UCSD-AML1 (cell line): ENCODE results near the gene STAT4.
A peak's percentile ranks its signal among the peaks of the same experiment; 100 is the strongest.

Experiments
- DNase-seq: peaks from one replicate; lab custom pipeline; 2025; ENCODE audit not compliant: unreplicated experiment; lab: John Stamatoyannopoulos, UW

Gene STAT4

DNA sequence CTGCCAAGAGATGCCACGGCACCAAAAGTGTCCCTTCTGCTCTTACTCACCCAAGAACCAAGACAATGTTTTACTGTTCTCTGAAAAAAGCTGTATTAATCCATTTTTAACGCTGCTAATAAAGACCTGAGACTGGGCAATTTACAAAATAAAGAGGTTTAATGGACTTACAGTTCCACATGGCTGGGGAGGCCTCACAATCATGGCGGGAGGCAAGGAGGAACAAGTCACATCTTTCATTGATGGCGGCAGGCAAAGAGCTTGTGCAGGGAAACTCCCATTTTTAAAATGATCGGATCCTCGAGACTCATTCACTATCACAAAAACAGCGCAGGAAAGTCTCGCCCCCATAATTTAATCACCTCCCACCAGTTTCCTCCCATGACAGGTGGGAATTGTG lies 135.0 kb downstream of the STAT4 start:
- DNase-seq, result no peak

DNA sequence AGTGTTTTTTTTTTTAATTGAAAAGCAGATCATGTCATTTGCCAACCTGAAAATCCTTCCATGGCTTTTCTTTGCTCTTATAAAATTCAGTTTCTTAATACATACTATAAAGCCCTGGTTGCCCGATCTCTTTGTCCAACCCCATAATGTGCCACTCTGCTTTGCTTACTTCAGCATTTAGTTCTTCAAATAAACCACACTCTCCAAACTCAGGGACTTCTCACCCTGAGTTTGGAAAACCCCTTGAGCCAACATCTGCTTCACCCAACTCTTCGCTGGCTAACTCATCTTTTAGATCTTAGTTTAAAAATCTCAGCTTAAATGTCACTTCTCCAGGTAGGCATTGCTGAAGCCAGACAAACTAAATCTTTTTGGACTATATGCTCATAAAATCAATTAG lies 135.6 kb downstream of the STAT4 start:
- DNase-seq, result no peak

DNA sequence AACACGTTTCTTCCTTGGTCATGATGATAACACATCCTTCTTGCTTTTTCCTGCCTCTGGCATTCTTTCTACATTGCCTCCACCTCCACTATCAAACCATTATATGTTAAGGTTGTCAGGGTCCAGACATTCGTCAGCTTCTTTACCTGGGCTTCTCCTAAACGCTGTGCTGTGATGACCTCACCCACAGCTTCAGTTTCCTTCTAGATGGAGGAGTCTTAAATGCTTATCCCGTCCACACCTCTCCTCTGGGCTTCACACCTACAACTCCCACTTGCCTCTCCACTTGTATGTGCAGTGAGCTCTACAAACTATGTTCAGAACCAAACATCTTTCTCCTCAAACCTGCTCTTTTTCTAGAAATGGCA lies 136.2 kb downstream of the STAT4 start:
- no peak for DNase-seq

DNA sequence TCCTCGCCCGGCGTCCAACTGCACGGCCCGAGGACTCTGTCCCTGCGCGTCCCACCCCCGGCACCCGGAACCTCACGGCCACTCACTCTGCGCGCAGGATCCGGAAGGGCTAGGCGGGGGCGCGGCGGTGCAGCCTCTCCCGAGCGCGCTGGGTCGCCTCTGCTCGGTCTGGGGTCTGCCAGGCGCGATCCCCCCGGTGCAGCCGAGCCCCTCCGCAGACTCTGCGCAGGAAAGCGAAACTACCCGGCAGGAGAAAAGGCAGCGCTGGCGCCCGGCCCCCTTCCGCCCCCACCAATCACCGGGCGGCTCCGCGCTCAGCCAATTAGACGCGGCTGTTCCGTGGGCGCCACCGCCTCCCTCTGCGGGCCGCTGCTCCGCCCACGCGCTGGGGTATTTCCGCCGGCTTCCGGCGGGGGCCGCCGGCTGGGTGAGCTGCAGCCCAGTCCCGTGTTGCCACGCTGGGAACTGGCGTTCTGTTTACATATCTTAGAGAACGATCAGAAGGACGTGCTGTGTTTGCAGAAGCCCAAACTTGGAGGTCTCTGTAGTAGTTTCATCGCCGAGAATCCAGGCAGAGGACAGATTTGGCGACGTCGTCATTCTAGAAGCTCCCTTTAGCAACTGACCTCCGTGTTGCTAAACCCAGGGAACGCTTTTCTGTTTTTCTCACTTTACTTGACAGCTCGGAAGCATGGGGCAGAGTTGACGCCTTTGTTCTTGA lies 136.7 kb downstream of the STAT4 start, which contains the start of gene STAT1:
Gene STAT1 (minus strand): TSS at position 240 of the 721 bp plus-strand sequence. CDS start 4,168 bp downstream, outside the sequence.
- peak; percentile 97 for DNase-seq

DNA sequence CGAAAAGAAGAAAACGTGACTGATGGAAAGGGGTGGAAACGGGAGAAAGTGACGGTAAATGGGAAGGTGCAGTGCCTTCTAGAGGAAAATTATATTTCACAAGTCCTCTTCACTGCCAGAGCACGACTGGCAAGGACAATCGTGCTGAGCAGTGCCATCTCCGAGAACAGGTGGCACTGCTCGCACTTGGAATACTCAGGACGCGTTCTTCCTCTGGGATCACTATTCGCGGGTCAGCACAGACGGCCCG lies 137.2 kb downstream of the STAT4 start:
- DNase-seq, result no peak

DNA sequence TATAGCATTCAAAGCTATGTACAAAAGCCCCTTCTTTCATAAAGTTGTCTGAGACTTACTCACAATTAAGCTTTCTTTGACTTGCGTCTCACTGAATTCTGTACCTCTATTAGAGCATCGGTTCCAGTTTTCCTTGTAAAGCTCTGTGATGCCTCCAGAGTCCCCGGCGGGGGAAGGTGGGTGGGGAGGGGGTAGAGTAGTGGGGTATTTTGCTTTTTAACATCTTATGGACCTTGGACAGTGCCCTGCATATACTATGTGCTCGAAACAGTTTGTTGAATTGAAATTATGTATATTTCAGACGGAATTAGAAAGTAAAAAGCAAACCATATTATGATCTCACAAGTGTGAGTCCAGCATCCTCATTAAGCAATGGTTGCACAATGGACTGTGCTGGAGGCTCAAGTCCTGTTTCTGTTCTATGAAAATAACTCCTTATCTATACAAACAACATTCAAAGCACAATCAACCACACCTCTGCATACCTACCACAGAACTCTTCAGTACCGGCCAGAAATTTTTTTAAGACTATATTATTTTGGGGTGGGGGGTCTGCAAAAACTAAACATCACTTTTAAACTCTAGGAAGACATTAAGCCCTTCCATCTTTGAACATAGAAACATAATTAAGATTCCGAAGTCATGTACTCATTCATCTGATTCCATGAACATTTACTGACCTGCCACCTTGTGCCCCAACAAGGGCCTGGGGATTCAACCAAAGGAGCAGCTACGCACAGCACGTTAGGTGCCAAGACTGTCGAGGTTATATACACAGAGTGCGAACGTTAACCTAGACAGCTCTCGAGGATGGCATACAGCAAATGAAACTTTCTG lies 137.7 kb downstream of the STAT4 start:
- no peak for DNase-seq

DNA sequence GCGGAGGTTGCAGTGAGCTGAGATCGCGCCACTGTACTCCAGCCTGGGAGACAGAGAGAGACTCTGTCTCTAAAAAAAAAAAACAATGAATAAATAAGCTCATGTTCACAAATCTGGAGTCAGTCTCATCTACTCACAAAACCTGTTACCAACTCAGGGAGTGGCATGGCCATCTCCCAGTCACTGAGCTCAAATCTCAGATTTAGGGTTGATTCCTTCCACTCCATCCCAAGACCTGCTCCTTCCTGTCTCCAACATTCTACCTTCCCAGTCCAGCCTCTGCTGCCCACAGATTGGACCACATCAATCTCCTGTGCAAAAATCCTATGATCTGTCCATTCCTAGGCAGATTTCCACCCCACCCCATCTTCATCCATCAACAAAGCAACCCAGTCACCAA lies 138.4 kb downstream of the STAT4 start:
- no peak for DNase-seq

DNA sequence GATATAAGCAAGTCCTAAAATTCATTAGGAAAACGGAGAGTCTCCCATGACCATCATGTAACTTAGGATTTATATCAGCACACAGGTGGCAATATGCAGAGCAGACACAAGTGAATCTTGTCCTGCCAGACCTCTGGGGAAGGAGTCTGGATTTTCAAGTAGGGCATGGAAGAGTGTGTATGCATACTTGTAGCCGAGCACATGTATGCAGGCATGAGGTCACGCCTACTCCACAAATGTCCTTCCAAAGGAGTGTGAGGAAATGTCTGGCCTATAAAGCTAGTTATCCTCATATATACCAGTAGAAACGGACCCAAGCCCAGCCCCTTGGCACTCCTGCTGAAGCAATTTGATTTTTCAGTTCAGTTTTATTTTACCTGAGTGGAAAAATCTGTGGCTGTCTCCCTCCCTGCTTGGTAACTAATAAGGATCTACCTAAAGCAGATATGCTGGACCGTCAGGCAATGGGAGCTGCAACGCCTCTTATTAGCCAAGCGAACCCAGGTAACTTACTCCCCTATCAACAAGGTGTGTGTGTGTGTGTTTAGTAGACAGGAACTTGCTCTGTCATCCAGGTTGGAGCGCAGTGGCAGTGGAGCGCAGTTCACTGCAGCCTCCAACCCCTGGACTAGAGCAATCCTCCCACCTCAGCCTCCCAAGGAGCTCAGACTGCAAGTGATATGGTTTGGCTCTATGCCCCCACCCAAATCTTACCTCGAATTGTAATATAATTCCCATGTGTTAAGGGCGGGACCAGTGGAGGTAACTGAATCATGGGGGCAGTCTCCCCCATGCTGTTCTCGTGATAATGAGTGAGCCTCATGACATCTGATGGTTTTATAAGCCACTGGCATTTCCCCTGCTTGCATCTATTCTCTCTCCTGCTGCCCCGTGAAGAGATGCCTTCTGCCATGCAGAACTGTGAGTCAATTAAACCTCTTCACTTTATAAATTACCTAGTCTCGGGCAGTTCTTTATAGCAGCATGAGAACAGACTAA lies 139.6 kb downstream of the STAT4 start:
- DNase-seq, result no peak

DNA sequence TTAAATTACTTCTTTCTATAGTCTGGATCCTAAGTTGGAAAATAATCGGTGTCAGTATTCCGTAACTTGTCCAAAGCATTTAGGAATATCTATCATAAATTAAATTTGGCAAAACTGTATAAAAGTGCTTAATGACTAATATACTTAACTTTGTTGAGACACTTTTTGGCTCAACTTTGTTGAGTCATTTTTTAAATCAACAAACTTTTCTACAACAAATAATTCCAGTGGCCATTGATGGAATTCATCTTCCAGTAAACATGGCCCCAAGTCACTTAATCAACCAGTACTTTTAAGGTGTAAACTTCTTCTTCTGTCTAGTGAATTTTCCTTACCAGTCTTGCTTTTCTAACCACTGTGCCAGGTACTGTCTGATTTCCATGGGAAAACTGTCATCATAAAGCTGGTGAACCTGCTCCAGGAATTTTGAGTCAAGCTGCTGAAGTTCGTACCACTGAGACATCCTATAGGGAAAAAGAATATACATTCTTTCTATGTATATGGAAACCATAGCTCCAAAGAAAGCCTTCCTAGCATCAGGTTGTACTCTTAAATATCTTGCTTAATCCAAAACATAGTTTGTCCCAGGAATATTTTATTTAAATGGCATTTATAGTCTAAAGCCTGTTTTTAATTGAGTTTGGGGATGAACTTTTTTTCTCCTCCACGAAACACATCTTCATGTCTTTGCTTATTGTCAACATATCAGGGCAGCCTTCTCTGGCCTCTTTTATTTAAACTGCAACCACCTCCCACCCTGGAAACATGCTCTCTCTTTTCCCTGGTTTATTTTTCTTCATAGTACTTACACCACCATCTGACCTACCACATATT lies 141.0 kb downstream of the STAT4 start:
- DNase-seq, result no peak

DNA sequence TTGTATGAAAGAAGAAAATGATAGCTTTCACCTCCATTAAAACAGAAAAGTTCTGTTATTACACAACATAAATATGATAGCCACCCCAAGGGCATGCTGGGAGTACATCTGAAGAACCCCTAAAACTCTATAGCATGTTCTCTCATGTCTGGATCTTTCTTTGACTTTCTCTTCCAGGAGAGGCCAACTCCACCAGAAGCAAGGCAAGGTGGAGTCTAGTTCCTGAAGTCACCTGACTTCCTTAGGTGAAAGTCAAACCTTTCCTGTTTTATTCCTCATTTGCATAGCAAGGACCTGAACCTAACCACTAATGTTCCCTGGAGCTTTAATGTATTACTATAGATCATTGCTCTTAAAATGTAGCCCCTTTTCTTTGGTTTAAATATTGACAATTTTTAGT lies 142.5 kb downstream of the STAT4 start:
- no peak for DNase-seq

DNA sequence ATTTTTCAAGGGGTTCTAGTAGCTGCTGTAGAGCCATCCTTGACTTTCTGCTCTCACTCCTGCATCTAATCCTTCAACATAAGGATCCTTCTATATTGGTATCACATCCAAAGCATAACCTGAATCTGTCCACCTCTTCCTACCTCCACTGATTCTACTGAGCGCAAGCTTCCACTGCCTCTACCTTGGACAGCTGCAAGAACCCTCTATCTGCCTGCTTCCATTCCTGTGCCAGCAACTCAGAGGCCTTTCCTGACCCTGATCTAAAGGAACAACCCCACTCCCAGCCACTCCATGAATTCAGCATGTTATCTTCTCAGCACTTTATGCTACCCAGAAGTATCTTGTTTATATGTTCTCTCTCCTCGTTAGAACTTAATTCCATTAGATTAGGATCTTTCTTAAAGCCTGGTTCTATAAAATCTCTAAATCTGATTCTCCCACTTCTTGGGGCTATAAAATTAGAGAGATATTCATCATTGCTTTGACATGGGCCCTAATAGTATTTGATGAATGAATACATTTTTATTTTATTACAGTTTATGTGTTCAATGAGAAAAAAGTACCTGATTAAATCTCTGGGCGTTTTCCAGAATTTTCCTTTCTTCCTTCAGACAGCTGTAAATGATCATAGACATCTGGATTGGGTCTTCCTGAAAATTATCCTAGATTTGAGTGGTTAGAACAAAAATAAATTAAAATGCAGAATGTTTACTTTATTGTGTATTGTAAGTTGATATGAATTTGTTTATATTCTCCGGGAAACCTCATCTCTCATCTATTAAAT lies 143.6 kb downstream of the STAT4 start:
- no peak for DNase-seq

DNA sequence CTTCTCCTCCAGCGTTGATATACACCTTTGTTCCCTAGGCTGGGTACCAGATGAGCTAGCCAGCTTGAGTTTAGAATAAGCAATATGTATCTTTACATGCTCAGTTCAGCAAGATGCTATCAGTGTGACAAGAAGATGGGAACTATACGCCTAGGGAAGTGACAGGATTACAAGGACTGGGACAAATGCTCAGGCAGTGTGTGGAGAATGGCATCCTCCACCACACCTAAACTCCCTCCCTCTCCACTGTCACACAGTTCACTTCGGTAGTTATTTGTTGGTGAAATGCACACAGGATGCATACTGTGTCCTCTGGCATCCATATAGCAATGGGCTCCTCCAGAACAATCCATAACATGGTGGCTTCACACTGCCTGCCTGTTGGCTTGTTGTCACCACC lies 144.5 kb downstream of the STAT4 start:
- DNase-seq, result no peak

DNA sequence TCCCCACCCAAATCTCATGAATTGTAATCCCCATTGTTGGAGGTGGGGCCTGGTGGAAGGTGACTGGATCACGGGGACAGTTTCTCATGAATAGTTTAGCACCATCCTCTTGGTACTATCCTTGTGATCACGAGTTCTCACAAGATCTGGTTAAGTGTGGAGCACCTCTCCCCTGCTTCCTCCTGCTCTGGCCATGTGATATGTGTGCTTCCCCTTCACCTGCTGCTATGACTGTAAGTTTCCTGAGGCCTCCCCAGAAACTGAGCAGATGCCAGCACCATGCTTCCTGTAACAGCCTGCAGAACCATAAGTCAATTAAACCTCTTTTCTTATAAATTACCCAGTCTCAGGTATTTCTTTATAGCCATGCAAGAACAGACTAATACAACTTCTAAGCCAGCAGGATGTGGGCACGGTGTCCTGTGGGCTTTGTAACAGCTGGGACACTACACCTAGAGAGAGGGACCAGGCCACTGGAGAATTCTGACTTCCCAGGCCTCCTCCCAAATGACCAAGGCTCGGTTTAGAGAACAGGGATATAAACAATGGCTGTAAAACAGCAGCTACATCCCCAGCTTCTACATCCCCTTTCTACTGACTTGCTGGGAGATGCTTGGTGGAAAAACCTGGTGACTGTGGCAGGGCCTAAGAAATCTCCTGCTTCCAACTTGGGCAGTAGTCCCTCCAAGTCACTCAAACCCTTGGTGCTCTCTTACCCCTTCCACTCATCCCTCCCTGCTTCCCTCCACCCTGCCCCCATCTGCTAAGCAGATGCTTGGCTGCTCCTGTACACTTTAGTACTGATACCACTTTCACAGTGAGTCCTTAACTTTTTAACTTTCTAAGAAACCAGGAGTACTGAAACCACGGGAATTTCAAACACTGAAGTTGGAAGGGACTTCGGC lies 147.1 kb downstream of the STAT4 start:
- no peak for DNase-seq

DNA sequence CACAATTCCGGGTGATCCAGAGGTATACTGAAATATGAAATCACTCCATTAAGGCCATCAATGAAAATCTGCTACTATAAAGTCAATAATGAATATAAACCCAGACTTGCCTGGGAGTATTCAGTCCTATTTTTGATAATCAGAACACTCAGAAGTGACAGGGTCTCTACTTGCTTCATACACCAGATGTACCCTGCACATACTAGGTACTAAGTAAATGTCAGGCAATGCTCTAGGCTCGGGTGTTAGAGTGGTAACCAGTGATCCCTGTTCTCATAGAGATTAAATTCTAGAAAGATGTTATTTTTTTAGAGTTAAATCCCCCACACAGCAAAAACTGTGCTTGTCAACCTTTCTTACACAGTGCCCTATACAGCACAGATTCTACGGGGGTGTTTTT lies 149.2 kb downstream of the STAT4 start:
- DNase-seq, result no peak

DNA sequence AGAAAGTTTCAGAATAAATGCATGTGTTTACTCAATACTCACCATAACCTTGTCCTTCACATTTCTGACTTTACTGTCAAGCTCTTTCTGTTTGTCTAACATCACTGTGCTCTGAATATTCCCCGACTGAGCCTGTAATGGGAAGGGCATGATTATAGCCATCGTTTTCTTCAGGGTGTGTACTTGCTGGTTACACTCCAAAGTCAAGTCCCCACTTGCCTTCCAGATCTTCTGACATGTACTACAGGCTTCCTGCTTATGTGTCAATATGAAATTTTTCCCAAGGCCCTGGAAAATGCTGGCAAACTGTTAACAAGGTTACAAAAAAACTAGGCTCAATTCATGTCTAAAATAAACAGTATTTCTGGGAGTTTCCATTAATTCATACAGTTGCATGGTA lies 149.8 kb downstream of the STAT4 start:
- DNase-seq, result no peak

DNA sequence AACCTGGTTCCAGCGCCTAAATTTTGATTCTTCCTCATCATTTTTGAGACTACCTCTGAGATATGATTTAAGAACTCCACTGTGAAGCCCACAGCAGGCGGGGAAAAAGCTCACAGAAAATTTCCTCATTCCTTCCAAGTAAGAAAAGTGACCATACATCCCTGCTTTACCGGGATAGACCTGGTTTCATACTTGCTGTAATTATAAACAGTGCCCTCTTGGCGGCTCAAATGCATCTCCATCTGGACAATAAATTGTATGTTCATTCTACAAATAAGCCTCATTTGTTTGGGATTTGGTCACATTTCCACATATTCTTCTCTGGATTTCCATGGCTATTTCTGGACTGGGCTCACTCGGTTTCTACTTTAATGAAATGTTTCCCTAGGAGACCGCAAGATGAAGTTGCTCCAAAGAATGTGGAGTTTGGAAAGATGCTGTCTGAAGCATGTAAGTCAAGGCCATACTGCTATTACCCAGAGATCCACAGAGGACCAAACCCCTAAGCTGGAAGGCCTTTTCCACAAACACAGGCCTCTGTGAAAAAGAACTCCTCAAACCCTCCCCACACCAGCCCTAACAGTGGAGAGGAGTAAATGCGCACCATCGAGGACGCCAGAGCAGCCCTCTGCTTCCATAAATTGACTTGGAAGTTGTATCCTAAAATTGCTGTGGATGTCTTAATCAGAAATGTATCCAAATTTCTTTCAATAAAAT lies 150.7 kb downstream of the STAT4 start:
- no peak for DNase-seq

DNA sequence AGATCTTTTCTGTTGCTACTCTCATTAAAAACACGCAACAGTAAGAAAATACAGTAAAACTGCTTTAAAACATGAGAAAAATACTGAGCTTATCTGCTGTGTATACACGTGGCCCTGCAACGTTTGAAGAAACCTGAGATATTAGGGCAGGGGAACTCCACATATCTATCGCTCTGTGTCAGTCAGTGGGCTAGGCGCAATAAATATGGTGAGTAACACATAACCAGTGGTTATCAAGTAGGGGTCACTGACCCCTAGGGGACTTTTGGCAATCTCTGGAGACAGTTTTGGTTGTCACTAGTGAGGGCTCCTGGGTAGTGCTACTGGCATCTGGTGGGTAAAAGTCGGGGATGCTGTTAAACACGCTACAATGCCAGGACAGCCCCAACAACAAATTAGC lies 151.7 kb downstream of the STAT4 start:
- no peak for DNase-seq

DNA sequence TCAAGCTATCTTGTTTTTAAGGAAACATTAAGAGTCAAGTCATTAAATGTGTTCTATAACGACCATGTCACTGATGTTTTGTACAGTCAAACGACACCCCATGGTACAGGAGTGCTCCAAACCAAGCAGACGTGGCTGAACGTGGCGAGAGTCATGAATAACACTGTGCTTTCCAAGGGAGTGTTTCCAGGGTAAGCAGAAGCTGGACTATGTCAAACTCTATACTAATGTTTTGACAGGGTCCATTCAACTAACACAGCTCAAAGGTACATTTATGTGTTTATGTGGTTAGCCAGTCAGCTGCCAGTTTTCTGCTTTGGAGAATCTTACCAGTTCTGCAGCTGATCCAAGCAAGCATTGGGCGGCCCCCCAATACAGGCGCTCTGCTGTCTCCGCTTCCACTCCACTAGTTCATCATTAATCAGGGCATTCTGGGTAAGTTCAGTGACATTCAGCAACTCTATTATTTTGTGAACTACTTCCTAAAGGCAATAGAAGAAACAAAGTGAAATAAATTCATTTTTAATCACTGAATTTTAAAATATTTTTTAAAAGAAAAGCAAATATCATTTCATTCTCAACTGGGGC lies 153.2 kb downstream of the STAT4 start:
- no peak for DNase-seq
